SHP77 (cell line): Measurements from ENCODE around the gene BCAS3.

ENCODE experiments used
- DNase-seq, 2 experiments: peaks; one replicate each; lab custom pipeline; 2025; lab: John Stamatoyannopoulos, UW

The BCAS3 gene

GRCh38 chr17:61251939-61252865 lies 574.6 kb downstream of the BCAS3 start:
- no peak for DNase-seq

- no peak for DNase-seq
These were observed 575.7 kb downstream of the BCAS3 start for GRCh38 chr17:61253362-61253761.

GRCh38 chr17:61253937-61254574 lies 576.4 kb downstream of the BCAS3 start:
- DNase-seq: no peak

- no peak for DNase-seq
These were observed 577.3 kb downstream of the BCAS3 start for GRCh38 chr17:61254904-61255303.

- DNase-seq: no peak
These were observed 578.0 kb downstream of the BCAS3 start for GRCh38 chr17:61255647-61256046.

GRCh38 chr17:61259360-61259759 lies 581.7 kb downstream of the BCAS3 start:
- no peak for DNase-seq

- no peak for DNase-seq
These were observed 582.6 kb downstream of the BCAS3 start for GRCh38 chr17:61260071-61260797.

GRCh38 chr17:61261001-61261637 lies 583.5 kb downstream of the BCAS3 start:
- no peak for DNase-seq

GRCh38 chr17:61265397-61265796 lies 587.7 kb downstream of the BCAS3 start:
- DNase-seq: no peak

GRCh38 chr17:61267847-61268246 lies 590.2 kb downstream of the BCAS3 start:
- DNase-seq: no peak

GRCh38 chr17:61275395-61275794 lies 597.7 kb downstream of the BCAS3 start:
- DNase-seq: no peak

GRCh38 chr17:61276806-61277205 lies 599.2 kb downstream of the BCAS3 start:
- DNase-seq: no peak

GRCh38 chr17:61279476-61280145 lies 602.0 kb downstream of the BCAS3 start:
- DNase-seq: no peak

- no peak for DNase-seq
These were observed 602.7 kb downstream of the BCAS3 start for GRCh38 chr17:61280338-61280737.

GRCh38 chr17:61280851-61281250 lies 603.2 kb downstream of the BCAS3 start:
- DNase-seq: no peak

GRCh38 chr17:61282377-61282776 lies 604.7 kb downstream of the BCAS3 start:
- no peak for DNase-seq

GRCh38 chr17:61283043-61283442 lies 605.4 kb downstream of the BCAS3 start:
- DNase-seq: no peak

- no peak for DNase-seq
These were observed 606.5 kb downstream of the BCAS3 start for GRCh38 chr17:61284174-61284573.

GRCh38 chr17:61284746-61285145 lies 607.1 kb downstream of the BCAS3 start:
- no peak for DNase-seq

- DNase-seq: no peak
These were observed 608.1 kb downstream of the BCAS3 start for GRCh38 chr17:61285526-61286320.

GRCh38 chr17:61286449-61286848 lies 608.8 kb downstream of the BCAS3 start:
- no peak for DNase-seq
